Activated naive CD4-positive, alpha-beta T cell treated with anti-CD3 and anti-CD28 coated beads, Interleukin-2, amount 50 U/mL, for 72 hours (primary cell): ENCODE measurements around the gene MKI67. TPM values are rescaled to one million over a fixed set of nuclear protein-coding genes. Genes with fewer than 3 reads are reported as not detected.
A peak's percentile ranks its signal among the peaks of the same experiment; 100 is the strongest.

ENCODE experiments used
- ATAC-seq, 2 donors: fragments of 150-1000 bp; cut with Tn5 transposase; 2 replicates each; pipeline ENCODE4 v1.10.0; 2021; ENCODE audit warnings: mild to moderate bottlenecking in 2 of 2, moderate library complexity in 2 of 2
- DNase-seq, 2 donors: peaks; one replicate each; pipeline ENCODE4 v3.0.0; 2021 to 2022; ENCODE audit warnings: low spot score in 2 of 2
- H3K27ac Mint-ChIP-seq, 2 donors: one replicate each; pipeline ENCODE4 v1.8.0; 2022; ENCODE audit warnings: mild to moderate bottlenecking in 2 of 2, mixed read lengths in 2 of 2
- H3K36me3 Mint-ChIP-seq, 2 donors: one replicate each; pipeline ENCODE4 v1.8.0; 2022; ENCODE audit warnings: mixed read lengths in 2 of 2
- H3K9me3 Mint-ChIP-seq, 2 donors: one replicate each; pipeline ENCODE4 v1.8.0; 2022; ENCODE audit warnings: mixed read lengths in 2 of 2
- total RNA-seq, 2 donors: library from RNA; stranded (reverse); gene quantifications; one replicate each; pipeline ENCODE4 v1.2.3, GENCODE V29; 2022

Gene MKI67
- total RNA-seq, 2 donors from 2014 or later, result 221 to 367 TPM

- peak overlapping the region; percentile 92 to 98 for H3K27ac Mint-ChIP-seq
- DNase-seq, result no peak
- ATAC-seq, result no peak
- H3K9me3 Mint-ChIP-seq, result no peaks in the 10 kb centered on the region
- peaks cover 42 to 49% of the 10 kb centered on the region in 2 donors for H3K36me3 Mint-ChIP-seq
Measured at GRCh38 chr10:128124813-128125403, 1.3 kb downstream of the MKI67 start.

DNA sequence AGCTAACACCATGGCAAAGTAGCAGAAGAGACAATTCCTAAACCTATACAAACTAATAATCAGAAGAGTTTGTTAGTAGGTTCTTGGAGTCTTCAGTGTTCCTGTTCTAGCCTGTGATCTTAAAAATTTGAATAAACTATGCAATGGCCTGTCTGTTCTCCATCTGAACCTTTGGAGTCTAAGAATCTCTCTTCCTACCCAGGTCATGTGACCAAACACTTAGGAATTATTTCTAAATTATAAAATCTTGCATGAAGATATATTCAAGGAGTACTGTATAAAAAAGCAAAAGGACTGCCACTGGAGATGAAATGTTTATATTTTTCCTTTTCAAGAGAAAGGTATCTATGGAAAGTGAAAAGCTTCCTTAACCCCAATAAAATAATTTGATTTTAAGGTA, 2.4 kb downstream of the MKI67 start:
- Mint-ChIP-seq H3K9me3 (no peaks in the 10 kb centered on the region), H3K36me3 (peaks cover 51 to 56% of the 10 kb centered on the region in 2 donors), H3K27ac (peak overlapping the region in 1 of 2 donors; percentile 29)
- ATAC-seq, result no peak
- DNase-seq, result no peak

DNA sequence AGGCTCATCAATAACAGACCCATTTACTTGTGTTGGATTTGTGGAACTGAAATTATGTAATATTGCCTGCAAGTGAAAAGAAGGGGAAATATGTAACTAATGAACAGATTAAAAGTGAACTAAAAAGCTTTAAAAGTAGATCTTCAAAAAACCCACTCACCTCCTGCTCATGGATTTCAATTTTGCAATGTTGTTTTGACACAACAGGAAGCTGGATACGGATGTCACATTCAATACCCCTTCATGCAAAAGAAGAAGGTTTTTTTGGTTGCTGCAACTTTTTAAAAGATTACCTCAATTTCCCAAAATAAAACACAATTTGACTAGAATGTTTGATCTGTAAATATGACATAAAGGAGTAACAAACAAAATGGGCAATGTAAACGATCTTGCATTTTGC, 3.3 kb downstream of the MKI67 start:
- DNase-seq (no peak), ATAC-seq (no peak)
- Mint-ChIP-seq H3K9me3 (no peaks in the 10 kb centered on the region), H3K27ac (no peak overlapping the region), H3K36me3 (peaks cover 56 to 61% of the 10 kb centered on the region in 2 donors)

- Mint-ChIP-seq H3K9me3 (no peaks in the 10 kb centered on the region), H3K27ac (no peak overlapping the region), H3K36me3 (peaks cover 56 to 61% of the 10 kb centered on the region in 2 donors)
- DNase-seq, result no peak
- ATAC-seq, result no peak
Measured at GRCh38 chr10:128121750-128122412, 4.3 kb downstream of the MKI67 start.

DNA sequence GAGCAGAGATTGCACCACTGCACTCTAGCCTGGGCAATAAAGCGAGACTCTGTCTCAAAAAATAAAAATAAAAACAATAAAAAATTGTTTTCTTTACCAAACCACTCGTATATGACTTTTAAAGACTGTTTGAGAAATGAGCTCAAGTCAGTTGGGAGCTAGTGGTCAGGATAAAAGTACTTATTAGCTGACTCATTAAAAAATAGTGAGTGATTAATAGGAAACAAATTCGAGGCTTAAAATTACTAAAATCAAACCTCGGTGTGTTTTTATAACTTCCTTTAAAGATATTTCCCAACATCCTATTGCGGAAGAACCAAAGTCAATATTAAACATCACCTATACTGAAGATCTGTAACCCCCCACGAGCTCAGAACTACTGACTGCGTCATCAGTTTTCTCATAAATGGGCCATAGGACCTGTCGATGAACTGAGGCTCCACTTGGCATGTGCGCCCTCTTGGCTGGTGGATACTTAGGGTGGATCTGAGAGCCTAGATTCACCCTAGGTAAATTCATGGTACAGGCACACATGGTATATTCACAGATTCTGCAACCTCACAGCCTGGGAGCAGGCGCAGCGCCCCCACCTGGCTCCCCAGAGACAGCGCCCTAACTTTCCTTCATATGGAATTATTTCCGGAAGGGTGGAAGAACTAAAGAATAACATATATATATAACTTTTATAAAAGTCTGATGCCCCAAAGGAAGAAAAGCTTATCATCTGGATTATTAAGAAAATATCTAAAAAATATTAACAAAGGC, 9.2 kb downstream of the MKI67 start:
- Mint-ChIP-seq H3K36me3 (peaks cover 60 to 67% of the 10 kb centered on the region in 2 donors), H3K9me3 (no peaks in the 10 kb centered on the region), H3K27ac (no peak overlapping the region)
- no peak for ATAC-seq
- DNase-seq, result no peak

- Mint-ChIP-seq H3K27ac (peak overlapping the region in 1 of 2 donors; percentile 29), H3K36me3 (peaks cover 64 to 72% of the 10 kb centered on the region in 2 donors), H3K9me3 (no peaks in the 10 kb centered on the region)
- ATAC-seq, result no peak
- no peak for DNase-seq
Measured at GRCh38 chr10:128116187-128116586, 10.0 kb downstream of the MKI67 start.

GRCh38 chr10:128115356-128115755, 10.9 kb downstream of the MKI67 start:
- Mint-ChIP-seq H3K9me3 (no peaks in the 10 kb centered on the region), H3K27ac (no peak overlapping the region), H3K36me3 (peaks cover 62 to 66% of the 10 kb centered on the region in 2 donors)
- ATAC-seq, result no peak
- no peak for DNase-seq

DNA sequence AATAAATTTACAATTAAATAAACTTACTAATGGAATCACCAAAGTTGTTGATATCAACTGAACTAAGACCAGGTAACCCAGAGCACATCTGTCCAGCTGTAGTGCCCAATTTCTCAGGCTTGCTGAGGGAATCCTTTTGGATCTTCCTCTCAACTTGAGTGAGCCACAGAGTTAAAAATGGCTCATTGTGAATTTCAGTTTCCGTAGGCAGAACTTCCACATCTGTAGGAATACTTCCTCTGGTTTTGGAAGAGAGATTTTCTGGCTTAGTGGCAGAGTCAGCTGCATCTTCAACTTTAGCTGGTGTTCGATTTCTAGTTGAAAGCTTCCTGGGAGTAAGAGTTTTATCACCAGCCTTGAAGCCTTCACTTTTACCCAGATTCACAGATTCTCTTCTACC, 11.3 kb downstream of the MKI67 start:
- Mint-ChIP-seq H3K36me3 (peaks cover 66 to 68% of the 10 kb centered on the region in 2 donors), H3K9me3 (no peaks in the 10 kb centered on the region), H3K27ac (no peak overlapping the region)
- ATAC-seq, result no peak
- no peak for DNase-seq

- DNase-seq (no peak), ATAC-seq (no peak)
- Mint-ChIP-seq H3K27ac (no peak overlapping the region), H3K9me3 (no peaks in the 10 kb centered on the region), H3K36me3 (peaks cover 56% of the 10 kb centered on the region in 2 donors)
Measured at GRCh38 chr10:128113026-128113425, 13.2 kb downstream of the MKI67 start.

DNA sequence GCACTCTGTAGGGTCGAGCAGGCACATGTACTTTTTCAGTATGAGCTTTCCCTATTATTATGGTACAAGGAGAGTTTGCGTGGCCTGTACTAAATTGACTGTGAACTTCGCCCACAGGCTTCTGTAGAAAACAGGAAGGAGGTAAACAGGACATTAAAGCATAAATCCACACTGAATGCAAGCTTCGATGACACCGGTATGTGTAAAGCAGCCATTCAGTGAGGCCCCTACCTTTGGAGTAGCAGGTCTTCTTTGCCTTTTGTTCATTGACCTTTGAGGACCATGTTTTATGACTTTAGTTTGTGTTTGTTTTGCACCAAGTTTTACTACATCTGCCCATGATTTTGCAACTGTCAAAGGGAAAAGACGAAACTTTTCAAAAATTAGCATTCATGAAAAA, 14.5 kb downstream of the MKI67 start:
- peaks cover 56% of the 10 kb centered on the region in 2 donors for H3K36me3 Mint-ChIP-seq
- ATAC-seq (no peak), DNase-seq (no peak)
- H3K9me3 Mint-ChIP-seq, result no peaks in the 10 kb centered on the region
- no peak overlapping the region for H3K27ac Mint-ChIP-seq

GRCh38 chr10:128110339-128110738, 15.9 kb downstream of the MKI67 start:
- no peak overlapping the region for H3K27ac Mint-ChIP-seq
- peaks cover 44 to 45% of the 10 kb centered on the region in 2 donors for H3K36me3 Mint-ChIP-seq
- ATAC-seq (no peak), DNase-seq (no peak)
- H3K9me3 Mint-ChIP-seq, result no peaks in the 10 kb centered on the region

DNA sequence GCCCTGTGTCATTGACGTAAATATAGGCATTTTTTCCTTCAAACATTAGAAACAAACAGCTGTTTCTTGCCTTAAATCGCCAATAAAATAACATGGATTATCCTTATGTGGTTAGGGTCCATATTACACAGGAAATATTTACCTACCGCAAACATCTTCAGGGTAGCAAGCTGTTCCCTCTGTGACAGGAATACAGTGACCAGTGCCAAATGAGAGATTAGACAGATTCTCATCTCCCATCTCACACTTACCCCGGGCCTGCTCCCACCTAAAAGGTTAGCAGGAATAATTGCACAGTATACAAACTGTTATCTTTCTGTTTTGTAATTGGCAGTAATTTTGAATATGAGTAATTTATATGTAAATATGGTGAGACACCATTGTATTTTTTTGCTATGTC, 16.5 kb downstream of the MKI67 start:
- DNase-seq (no peak), ATAC-seq (no peak)
- H3K9me3 Mint-ChIP-seq, result no peaks in the 10 kb centered on the region
- H3K36me3 Mint-ChIP-seq, result peaks cover 39 to 41% of the 10 kb centered on the region in 2 donors
- no peak overlapping the region for H3K27ac Mint-ChIP-seq

DNA sequence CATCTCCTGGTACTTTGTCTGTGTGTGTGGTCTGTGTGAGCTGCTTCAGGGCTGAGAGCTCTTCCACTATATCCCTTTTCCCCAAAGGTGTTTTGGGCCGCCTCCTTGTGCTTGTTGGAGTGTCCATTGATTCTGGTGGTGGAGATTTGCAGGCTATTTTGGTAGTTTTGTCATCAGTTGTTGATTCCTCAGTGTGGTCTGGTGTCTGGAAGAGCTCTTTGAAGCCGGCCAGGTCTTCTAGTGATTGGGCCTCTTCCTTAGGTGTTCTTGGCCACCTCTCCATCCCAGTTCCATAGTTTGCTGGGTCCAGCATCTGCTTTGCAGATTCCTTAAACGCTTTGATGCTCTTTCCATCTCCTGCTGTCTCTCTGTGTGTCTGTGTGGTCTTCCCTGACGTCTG, 20.8 kb downstream of the MKI67 start:
- peaks cover 0 to 5% of the 10 kb centered on the region in 2 donors for H3K9me3 Mint-ChIP-seq
- H3K36me3 Mint-ChIP-seq, result peaks cover 14 to 19% of the 10 kb centered on the region in 2 donors
- no peak for ATAC-seq
- DNase-seq, result no peak
- no peak overlapping the region for H3K27ac Mint-ChIP-seq

DNA sequence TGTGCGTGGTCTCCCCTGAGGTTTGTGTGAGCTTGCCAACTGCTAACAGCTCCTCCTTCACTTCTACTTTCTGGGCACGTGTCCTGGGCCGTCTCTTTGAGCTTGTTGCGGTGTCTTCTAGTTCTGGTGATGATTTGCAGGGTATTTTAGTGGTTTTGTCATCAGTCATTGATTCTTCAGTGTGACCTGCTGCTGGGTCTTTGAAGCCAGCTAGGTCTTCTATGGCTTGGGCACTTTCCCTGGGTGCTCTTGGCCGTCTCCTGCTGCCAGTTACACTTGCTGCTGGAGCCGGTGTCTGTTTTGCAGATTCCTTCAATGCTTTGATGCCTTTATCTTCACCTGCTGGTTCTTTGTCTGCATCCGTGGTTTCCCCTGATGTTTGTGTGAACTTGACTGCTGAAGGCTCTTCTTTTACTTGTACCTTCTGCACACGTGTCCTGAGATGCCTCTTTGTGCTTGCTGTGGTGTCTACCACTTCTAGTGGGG, 23.0 kb downstream of the MKI67 start:
- DNase-seq (peak in 1 of 2 donors; percentile 58), ATAC-seq (peak; percentile 22 to 66)
- H3K27ac Mint-ChIP-seq, result peak overlapping the region in 1 of 2 donors; percentile 81
- H3K9me3 Mint-ChIP-seq, result peaks cover 0 to 5% of the 10 kb centered on the region in 2 donors
- peaks cover 9 to 30% of the 10 kb centered on the region in 2 donors for H3K36me3 Mint-ChIP-seq

DNA sequence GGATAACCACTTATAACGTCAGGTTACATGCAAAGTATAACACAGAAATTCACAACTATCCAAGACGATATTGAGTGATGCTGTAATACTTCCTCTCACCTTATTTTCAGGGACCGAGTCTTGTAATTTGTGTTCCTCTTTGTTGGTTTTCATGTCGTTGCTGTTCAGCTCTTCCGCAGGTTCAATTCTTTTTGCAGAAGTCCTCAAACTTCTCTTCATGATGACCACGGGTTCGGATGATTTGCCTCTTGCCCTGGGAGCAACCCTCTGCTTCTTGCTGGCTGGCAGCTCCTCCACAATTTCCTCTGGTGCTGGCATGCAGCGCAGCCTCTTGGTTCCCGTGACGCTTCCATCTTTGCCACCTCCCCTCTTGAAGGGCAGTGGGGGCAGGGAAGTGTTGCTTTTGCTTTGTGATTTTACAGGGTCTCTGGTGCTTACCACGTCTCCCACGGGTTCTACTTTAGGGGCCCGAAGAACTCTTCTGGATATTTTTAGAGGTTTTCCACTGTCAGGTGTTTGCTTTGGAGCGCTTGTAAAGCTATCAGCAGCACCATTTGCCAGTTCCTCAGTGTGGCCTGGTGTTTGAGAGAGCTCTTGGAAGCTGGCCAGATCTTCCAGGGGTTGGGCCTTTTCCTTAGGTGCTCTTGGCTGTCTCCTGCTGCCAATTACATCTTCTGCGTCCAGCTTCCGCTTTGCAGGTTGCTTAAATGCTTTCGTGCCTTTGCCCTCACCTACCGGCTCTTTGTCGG, 23.6 kb downstream of the MKI67 start:
- H3K36me3 Mint-ChIP-seq, result peaks cover 15 to 37% of the 10 kb centered on the region in 2 donors
- DNase-seq, result peak in 1 of 2 donors; percentile 47
- H3K9me3 Mint-ChIP-seq, result peaks cover 0 to 5% of the 10 kb centered on the region in 2 donors
- peak in 1 of 2 donors; percentile 1 for ATAC-seq
- H3K27ac Mint-ChIP-seq, result peak overlapping the region in 1 of 2 donors; percentile 81

- H3K27ac Mint-ChIP-seq, result no peak overlapping the region
- ATAC-seq (no peak), DNase-seq (no peak)
- peaks cover 15 to 41% of the 10 kb centered on the region in 2 donors for H3K36me3 Mint-ChIP-seq
- H3K9me3 Mint-ChIP-seq, result peaks cover 0 to 5% of the 10 kb centered on the region in 2 donors
Measured at GRCh38 chr10:128101901-128102300, 24.3 kb downstream of the MKI67 start.
